Nephron progenitor cell (in vitro differentiated cells): ENCODE data around the gene C10orf95.

Experiments
- DNase-seq: peaks from one replicate; pipeline ENCODE4 v3.0.0; 2021
- H3K27ac Mint-ChIP-seq: 2 replicates; pipeline ENCODE4 v1.8.0; 2021; ENCODE audit warnings: mild to moderate bottlenecking, moderate library complexity, mixed read lengths
- H3K27me3 Mint-ChIP-seq: 2 replicates; pipeline ENCODE4 v1.8.0; 2021; ENCODE audit warnings: mild to moderate bottlenecking, low read depth, mixed read lengths; ENCODE audit not compliant: poor library complexity
- H3K36me3 Mint-ChIP-seq: 2 replicates; pipeline ENCODE4 v1.8.0; 2021; ENCODE audit warnings: low read depth, mixed read lengths
- H3K4me1 Mint-ChIP-seq: 2 replicates; pipeline ENCODE4 v1.8.0; 2021; ENCODE audit warnings: mixed read lengths
- H3K4me3 Mint-ChIP-seq: 2 replicates; pipeline ENCODE4 v1.8.0; 2021; ENCODE audit warnings: mild to moderate bottlenecking, moderate library complexity, mixed read lengths
- H3K9me3 Mint-ChIP-seq: 2 replicates; pipeline ENCODE4 v1.8.0; 2021; ENCODE audit warnings: mild to moderate bottlenecking, moderate library complexity, mixed read lengths
- TF ChIP-seq, protein P1 (sequence below): fragments of 200-600 bp; sonication (generic); IDR thresholded peaks from 2 replicates; pipeline ENCODE4 v1.5.0; 2021; ENCODE audit warnings: antibody characterized with exemption

Gene C10orf95

DNA sequence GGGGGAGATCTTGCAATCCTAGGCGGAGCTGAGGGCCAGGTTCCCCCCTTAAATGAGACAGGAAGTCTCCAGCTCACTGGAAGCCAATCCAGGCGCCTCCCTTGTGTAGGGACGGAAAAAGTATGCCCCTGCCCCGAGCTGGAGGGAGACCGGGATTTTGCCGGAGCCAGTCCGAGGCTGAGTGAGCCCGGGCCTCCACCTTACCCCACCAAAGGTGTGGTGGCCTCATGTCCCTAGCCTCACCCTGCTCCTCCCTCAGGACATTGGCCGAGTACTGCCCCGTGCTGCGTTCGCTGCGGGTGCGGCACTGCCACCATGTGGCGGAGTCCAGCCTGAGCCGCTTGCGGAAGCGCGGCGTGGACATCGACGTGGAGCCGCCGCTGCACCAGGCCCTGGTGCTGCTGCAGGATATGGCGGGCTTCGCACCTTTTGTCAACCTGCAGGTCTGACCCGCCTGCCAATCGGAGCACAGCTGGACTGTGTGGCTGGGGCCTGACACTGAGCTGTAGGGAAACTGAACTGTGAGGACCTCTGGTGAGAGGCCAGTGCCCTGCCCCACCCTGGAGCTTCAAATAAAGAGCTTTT lies 28.7 kb downstream of the C10orf95 start:
- no peaks in the 10 kb centered on the region for H3K36me3 Mint-ChIP-seq
- no peaks in the 10 kb centered on the region for H3K9me3 Mint-ChIP-seq
- H3K4me3 Mint-ChIP-seq = peak overlapping the region; percentile 98
- peaks cover 31% of the 10 kb centered on the region for H3K27me3 Mint-ChIP-seq
- TF ChIP-seq, protein P1, sequence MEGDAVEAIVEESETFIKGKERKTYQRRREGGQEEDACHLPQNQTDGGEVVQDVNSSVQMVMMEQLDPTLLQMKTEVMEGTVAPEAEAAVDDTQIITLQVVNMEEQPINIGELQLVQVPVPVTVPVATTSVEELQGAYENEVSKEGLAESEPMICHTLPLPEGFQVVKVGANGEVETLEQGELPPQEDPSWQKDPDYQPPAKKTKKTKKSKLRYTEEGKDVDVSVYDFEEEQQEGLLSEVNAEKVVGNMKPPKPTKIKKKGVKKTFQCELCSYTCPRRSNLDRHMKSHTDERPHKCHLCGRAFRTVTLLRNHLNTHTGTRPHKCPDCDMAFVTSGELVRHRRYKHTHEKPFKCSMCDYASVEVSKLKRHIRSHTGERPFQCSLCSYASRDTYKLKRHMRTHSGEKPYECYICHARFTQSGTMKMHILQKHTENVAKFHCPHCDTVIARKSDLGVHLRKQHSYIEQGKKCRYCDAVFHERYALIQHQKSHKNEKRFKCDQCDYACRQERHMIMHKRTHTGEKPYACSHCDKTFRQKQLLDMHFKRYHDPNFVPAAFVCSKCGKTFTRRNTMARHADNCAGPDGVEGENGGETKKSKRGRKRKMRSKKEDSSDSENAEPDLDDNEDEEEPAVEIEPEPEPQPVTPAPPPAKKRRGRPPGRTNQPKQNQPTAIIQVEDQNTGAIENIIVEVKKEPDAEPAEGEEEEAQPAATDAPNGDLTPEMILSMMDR = peak; percentile 76
- H3K4me1 Mint-ChIP-seq = peaks cover 28% of the 10 kb centered on the region
- no peak overlapping the region for H3K27ac Mint-ChIP-seq
- peak; percentile 76 for DNase-seq

DNA sequence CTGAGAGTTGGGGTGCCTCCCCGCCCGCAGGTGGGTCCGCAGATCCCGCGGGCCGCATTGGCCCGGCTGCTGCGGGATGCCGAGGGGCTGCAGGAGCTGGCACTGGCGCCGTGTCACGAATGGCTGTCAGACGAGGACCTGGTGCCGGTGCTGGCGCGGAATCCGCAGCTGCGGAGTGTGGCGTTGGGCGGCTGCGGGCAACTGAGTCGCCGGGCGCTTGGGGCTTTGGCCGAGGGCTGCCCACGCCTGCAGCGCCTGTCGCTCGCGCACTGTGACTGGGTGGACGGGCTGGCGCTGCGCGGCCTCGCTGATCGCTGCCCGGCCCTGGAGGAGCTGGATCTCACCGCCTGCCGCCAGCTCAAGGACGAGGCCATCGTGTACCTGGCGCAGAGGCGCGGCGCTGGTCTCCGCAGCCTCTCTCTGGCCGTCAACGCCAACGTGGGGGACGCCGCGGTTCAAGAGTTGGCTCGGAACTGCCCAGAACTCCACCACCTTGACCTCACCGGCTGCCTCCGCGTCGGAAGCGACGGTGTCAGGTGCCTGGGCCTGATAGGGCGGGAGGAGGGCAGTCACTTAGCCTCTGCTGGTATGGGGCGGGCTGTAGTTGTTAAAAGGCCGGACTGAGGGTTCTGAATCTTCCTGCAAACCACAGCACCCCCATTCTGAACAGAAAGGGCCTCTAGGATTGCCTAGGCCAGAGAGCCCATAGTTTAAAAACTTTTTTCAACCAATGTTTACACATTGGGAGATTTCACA lies 29.4 kb downstream of the C10orf95 start:
- peaks cover 38% of the 10 kb centered on the region for H3K27me3 Mint-ChIP-seq
- peak; percentile 51 for DNase-seq
- H3K27ac Mint-ChIP-seq = no peak overlapping the region
- H3K9me3 Mint-ChIP-seq = no peaks in the 10 kb centered on the region
- H3K4me1 Mint-ChIP-seq = peaks cover 28% of the 10 kb centered on the region
- no peaks in the 10 kb centered on the region for H3K36me3 Mint-ChIP-seq
- peak overlapping the region; percentile 98 for H3K4me3 Mint-ChIP-seq
- TF ChIP-seq, protein P1 = no peak

DNA sequence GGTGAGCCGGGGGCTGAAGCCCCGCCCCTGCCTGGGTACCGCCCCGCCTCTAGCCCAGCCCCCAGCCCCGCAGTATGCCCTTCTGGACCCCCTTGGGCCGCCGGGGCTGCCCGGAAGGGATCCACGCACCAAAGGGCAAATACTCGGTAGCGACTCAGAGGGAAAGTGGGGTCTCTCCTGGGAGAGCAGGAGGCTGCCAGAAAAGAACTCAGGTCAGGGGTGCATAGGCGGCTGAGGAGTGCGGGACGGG lies 29.9 kb downstream of the C10orf95 start:
- TF ChIP-seq, protein P1 = no peak
- Mint-ChIP-seq H3K4me1 (peaks cover 28% of the 10 kb centered on the region), H3K36me3 (no peaks in the 10 kb centered on the region), H3K27ac (no peak overlapping the region), H3K4me3 (peak overlapping the region; percentile 98), H3K9me3 (no peaks in the 10 kb centered on the region), H3K27me3 (peaks cover 40% of the 10 kb centered on the region)
- no peak for DNase-seq

DNA sequence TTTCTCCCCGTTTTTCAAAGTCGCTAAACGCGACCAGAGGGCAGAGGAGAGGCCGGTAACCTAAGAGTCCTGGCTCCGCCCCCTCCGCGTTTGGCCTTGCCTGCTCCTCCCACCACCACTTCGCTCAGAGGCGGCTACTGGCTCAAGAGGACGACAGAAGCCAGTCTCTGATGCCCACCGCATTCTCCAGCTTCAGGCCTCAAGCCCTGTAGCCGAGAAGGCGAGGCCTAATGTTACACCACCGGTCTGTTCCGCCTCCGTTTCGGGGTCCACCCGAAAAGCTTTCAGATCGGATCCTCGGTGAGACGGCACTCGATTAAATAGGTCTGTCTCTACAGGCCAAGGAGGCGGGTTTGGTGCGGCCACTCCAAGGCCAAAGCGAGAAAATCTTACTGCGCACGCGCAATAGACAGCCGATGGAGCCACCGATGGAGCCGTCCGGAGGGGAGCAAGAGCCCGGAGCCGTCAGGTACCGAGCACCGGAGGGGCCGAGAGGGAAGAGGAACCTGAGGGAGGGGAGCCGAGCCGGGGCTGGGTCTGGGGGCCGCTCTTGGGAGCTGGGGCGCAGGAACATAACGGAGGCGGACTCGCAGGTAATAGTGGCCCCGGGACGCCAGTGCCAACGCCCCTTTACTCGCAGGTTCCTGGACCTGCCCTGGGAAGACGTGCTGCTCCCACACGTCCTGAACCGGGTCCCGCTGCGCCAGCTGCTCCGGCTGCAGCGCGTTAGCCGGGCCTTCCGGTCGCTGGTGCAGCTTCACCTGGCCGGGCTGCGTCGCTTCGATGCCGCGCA lies 30.4 kb downstream of the C10orf95 start, which contains the start of gene FBXL15:
FBXL15 (plus strand) TSS at position 123 of the 793 bp plus-strand sequence; CDS start at position 417, 294 bp downstream.
- peaks cover 28% of the 10 kb centered on the region for H3K4me1 Mint-ChIP-seq
- peak within 1 kb of the TSS; percentile 98 for H3K4me3 Mint-ChIP-seq
- H3K9me3 Mint-ChIP-seq = no peaks in the 10 kb centered on the region
- H3K27me3 Mint-ChIP-seq = peaks cover 45% of the 10 kb centered on the region
- peak within 1 kb of the TSS; percentile 100 for H3K27ac Mint-ChIP-seq
- peak; percentile 97 for DNase-seq
- TF ChIP-seq, protein P1 = no peak
- H3K36me3 Mint-ChIP-seq = no peaks in the 10 kb centered on the region

DNA sequence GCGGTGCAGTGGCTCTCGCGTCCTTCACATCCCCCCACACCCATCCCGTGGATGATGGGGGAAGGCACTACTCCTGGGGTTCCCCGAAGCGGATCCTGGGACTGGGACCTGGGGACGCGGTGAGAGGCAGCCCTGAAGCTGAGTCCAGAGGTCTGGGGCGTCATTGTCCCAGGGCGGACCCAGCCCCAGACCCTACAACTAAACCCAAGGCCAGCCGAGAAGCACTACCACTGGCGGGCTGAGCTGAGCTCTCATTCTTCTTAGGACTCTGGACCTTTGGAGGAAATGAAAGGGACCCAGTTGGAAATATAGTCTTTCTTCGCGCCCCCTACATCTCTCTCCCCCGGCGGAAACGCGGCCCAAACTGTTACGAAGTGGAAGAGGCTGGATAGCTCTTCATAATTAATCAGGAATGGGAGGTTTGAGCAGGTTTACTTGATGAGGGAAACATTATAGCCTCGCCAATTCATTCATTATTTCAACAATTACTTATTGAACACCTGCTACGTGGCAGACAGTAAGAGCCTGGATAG lies 31.1 kb downstream of the C10orf95 start:
- no peaks in the 10 kb centered on the region for H3K36me3 Mint-ChIP-seq
- TF ChIP-seq, protein P1 = no peak
- H3K27me3 Mint-ChIP-seq = peaks cover 49% of the 10 kb centered on the region
- H3K27ac Mint-ChIP-seq = peak overlapping the region; percentile 100
- H3K4me3 Mint-ChIP-seq = peak overlapping the region; percentile 98
- no peaks in the 10 kb centered on the region for H3K9me3 Mint-ChIP-seq
- no peak for DNase-seq
- H3K4me1 Mint-ChIP-seq = peaks cover 28% of the 10 kb centered on the region
